Measurements from ENCODE around the gene LMNTD1. TPM values are rescaled to one million over a fixed set of nuclear protein-coding genes. Genes with fewer than 3 reads are reported as not detected.

LMNTD1 gene
- total RNA-seq, 1 experiment from 2014 or later, result not detected

DNA sequence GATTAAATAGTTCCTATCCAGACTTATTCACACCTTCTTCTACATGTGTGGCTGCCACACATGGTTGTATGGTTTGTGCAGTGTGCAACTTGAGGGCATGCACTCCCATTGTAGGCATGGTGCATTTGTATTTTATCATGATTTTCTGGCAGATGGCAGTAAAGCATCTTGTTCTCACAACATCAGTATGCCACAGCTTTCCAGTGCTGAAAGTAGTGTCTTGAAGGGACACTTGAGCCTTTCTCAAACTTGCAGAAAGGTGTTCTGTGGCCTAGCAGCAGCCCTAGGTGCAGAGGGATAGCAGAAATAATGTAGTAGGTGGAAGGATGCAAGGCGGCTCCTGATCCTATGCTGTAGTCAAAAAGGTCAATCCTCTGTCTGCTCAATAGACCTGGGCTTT, 72.9 kb downstream of the LMNTD1 start:
- no peak overlapping the region for H3K4me3 ChIP-seq
- H3K27ac ChIP-seq, result no peak overlapping the region
- H3K9me3 ChIP-seq (ENCODE audit: insufficient read depth, low read depth), result no peaks in the 10 kb centered on the region
- CTCF ChIA-PET, result no interaction called here
- intact Hi-C loops (cut with micrococcal nuclease; ENCODE audit: unreplicated experiment), result no loop called here
- TF ChIP-seq, protein P1, sequence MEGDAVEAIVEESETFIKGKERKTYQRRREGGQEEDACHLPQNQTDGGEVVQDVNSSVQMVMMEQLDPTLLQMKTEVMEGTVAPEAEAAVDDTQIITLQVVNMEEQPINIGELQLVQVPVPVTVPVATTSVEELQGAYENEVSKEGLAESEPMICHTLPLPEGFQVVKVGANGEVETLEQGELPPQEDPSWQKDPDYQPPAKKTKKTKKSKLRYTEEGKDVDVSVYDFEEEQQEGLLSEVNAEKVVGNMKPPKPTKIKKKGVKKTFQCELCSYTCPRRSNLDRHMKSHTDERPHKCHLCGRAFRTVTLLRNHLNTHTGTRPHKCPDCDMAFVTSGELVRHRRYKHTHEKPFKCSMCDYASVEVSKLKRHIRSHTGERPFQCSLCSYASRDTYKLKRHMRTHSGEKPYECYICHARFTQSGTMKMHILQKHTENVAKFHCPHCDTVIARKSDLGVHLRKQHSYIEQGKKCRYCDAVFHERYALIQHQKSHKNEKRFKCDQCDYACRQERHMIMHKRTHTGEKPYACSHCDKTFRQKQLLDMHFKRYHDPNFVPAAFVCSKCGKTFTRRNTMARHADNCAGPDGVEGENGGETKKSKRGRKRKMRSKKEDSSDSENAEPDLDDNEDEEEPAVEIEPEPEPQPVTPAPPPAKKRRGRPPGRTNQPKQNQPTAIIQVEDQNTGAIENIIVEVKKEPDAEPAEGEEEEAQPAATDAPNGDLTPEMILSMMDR (conservative IDR thresholded peaks at IDR 0.05), result no peak
- no peak for TF ChIP-seq EZH2 (IDR thresholded peaks at IDR 0.05; ENCODE audit: low read depth)
- POLR2A ChIA-PET (ENCODE audit: unreplicated experiment), result interaction anchor here (0.6 kb wide), 1 partner anchor 521 kb away, joined by 8 read pairs; no protein-coding TSS in a partner anchor
- H3F3A ChIP-seq (ENCODE audit: insufficient read depth, low read depth), result no peaks in the 10 kb centered on the region
- no peaks in the 10 kb centered on the region for H4K20me1 ChIP-seq (ENCODE audit: insufficient read depth)
- no peak for DNase-seq
- no peaks in the 10 kb centered on the region for H3K36me3 ChIP-seq (ENCODE audit: low read depth)
- H3K4me1 ChIP-seq (replicated peaks; ENCODE audit: insufficient read depth), result no peaks in the 10 kb centered on the region
- H3K9me2 ChIP-seq (ENCODE audit: insufficient read depth), result no peaks in the 10 kb centered on the region
- BruUV-seq (replicated peaks), result no TSS peak
- H3K79me2 ChIP-seq (ENCODE audit: low read depth), result no peaks in the 10 kb centered on the region
- no peak overlapping the region for H2AFZ ChIP-seq
- no peaks in the 10 kb centered on the region for H3K27me3 ChIP-seq (ENCODE audit: insufficient read depth, low read depth)
- no peak overlapping the region for H3K4me2 ChIP-seq

DNA sequence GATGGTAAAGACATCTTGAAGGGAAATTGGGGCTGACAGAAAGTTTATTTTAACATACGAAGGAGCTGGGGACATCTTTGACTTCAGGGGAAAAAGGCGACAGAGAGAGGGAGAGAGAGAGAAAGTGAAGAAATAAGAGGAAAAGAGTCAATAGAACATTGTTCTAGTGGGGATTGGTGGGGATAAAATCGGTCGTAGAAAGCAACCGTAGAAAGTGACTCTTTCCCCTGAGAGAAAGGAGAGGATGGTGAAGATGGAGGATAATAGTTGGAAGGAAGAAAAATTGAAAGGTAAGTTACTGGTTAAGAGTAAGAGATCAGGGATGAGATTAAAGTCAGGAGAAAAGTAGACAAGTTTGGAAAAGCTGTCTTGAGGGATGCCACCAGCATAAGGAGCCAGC, 75.9 kb downstream of the LMNTD1 start:
- ChIA-PET CTCF (no interaction called here), POLR2A (ENCODE audit: unreplicated experiment) (no interaction called here)
- no peaks in the 10 kb centered on the region for H3K4me1 ChIP-seq (replicated peaks; ENCODE audit: insufficient read depth)
- H3K27me3 ChIP-seq (ENCODE audit: insufficient read depth, low read depth), result no peaks in the 10 kb centered on the region
- no peaks in the 10 kb centered on the region for H3K79me2 ChIP-seq (ENCODE audit: low read depth)
- H3K36me3 ChIP-seq (ENCODE audit: low read depth), result no peaks in the 10 kb centered on the region
- DNase-seq, result no peak
- no TSS peak for BruUV-seq (replicated peaks)
- no peak overlapping the region for H3K4me3 ChIP-seq
- no peaks in the 10 kb centered on the region for H4K20me1 ChIP-seq (ENCODE audit: insufficient read depth)
- no peak overlapping the region for H2AFZ ChIP-seq
- no peaks in the 10 kb centered on the region for H3K9me2 ChIP-seq (ENCODE audit: insufficient read depth)
- no peak overlapping the region for H3K27ac ChIP-seq
- no peaks in the 10 kb centered on the region; the same call in 1 of the 2 replicates for H3K9me3 ChIP-seq (ENCODE audit: insufficient read depth, low read depth)
- TF ChIP-seq EZH2 (IDR thresholded peaks at IDR 0.05; ENCODE audit: low read depth), result no peak
- TF ChIP-seq, protein P1 (conservative IDR thresholded peaks at IDR 0.05), result no peak
- no peaks in the 10 kb centered on the region for H3F3A ChIP-seq (ENCODE audit: insufficient read depth, low read depth)
- intact Hi-C loops (cut with micrococcal nuclease; ENCODE audit: unreplicated experiment), result no loop called here
- no peak overlapping the region for H3K4me2 ChIP-seq

DNA sequence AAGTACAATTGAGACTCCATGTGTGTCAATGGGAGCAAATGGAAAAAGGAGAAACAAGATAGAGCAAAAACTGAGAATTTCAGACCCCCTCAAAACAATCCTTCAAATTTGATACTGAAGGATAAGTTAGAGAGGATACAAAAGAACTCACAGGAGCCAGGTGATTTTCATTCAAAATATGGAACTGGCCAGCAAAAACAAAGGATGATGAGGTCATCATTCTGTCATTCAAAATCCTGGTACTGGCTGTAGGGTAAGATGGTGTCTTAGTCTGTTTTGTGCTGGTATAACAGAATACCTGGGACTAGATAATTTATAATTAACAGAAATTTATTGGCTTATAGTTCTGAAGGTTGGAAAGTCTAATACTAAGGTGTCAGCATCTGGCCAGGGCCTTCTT, 80.6 kb downstream of the LMNTD1 start:
- Histone ChIP-seq H3K27me3 (ENCODE audit: insufficient read depth, low read depth) (no peaks in the 10 kb centered on the region), H2AFZ (no peak overlapping the region), H4K20me1 (ENCODE audit: insufficient read depth) (no peaks in the 10 kb centered on the region), H3K4me3 (no peak overlapping the region), H3K79me2 (ENCODE audit: low read depth) (no peaks in the 10 kb centered on the region), H3K36me3 (ENCODE audit: low read depth) (no peaks in the 10 kb centered on the region), H3K9me2 (ENCODE audit: insufficient read depth) (no peaks in the 10 kb centered on the region), H3K4me2 (no peak overlapping the region), H3K9me3 (ENCODE audit: insufficient read depth, low read depth) (no peaks in the 10 kb centered on the region; the same call in 1 of the 2 replicates), H3K4me1 (replicated peaks; ENCODE audit: insufficient read depth) (no peaks in the 10 kb centered on the region), H3K27ac (no peak overlapping the region), H3F3A (ENCODE audit: insufficient read depth, low read depth) (no peaks in the 10 kb centered on the region)
- ChIA-PET CTCF (no interaction called here), POLR2A (ENCODE audit: unreplicated experiment) (no interaction called here)
- no peak for DNase-seq
- intact Hi-C loops (cut with micrococcal nuclease; ENCODE audit: unreplicated experiment), result no loop called here
- no TSS peak for BruUV-seq (replicated peaks)
- no peak for TF ChIP-seq EZH2 (IDR thresholded peaks at IDR 0.05; ENCODE audit: low read depth)
- TF ChIP-seq, protein P1 (conservative IDR thresholded peaks at IDR 0.05), result no peak

All from PC-9 (cell line).